Subcutaneous abdominal adipose tissue (tissue), 5 donors: ENCODE measurements around the gene SFMBT1.

Experiments used
- H3K27ac ChIP-seq: one replicate; pipeline ENCODE4 v1.7.0; 2013; ENCODE audit warnings: low read depth, mild to moderate bottlenecking, inconsistent platforms, low read length, moderate library complexity
- H3K27me3 ChIP-seq, 5 donors: one replicate each; pipeline ENCODE4 v1.7.0; 2013; ENCODE audit warnings: low read length in 5 of 5, inconsistent platforms in 1 of 5; ENCODE audit not compliant: control insufficient read depth in 5 of 5, insufficient read depth in 4 of 5
- H3K36me3 ChIP-seq, 5 donors: one replicate each; pipeline ENCODE4 v1.7.0; 2013; ENCODE audit warnings: low read length in 5 of 5; ENCODE audit not compliant: control insufficient read depth in 5 of 5, insufficient read depth in 5 of 5
- H3K4me1 ChIP-seq, 5 donors: one replicate each; pipeline ENCODE4 v1.7.0; 2013; ENCODE audit warnings: low read length in 5 of 5, mild to moderate bottlenecking in 3 of 5, moderate library complexity in 1 of 5; ENCODE audit not compliant: control insufficient read depth in 5 of 5, insufficient read depth in 5 of 5
- H3K4me3 ChIP-seq, 5 donors: one replicate each; pipeline ENCODE4 v1.7.0; 2013; ENCODE audit warnings: low read length in 5 of 5, low read depth in 1 of 5
- H3K9ac ChIP-seq, 5 donors: one replicate each; pipeline ENCODE4 v1.7.0; 2013; ENCODE audit warnings: low read length in 5 of 5, mild to moderate bottlenecking in 4 of 5, moderate library complexity in 3 of 5
- H3K9me3 ChIP-seq, 5 donors: one replicate each; pipeline ENCODE4 v1.7.0; 2013; ENCODE audit warnings: low read length in 5 of 5; ENCODE audit not compliant: control insufficient read depth in 5 of 5
- donor health status: healthy.
- donor health status: healthy.
- donor health status: healthy.
- donor health status: healthy.
- donor health status: healthy.

The SFMBT1 gene

GRCh38 chr3:52880474-52880873, 165.4 kb downstream of the SFMBT1 start:
- peaks cover 2 to 10% (median 2%) of the 10 kb centered on the region in 5 donors for H3K36me3 ChIP-seq
- H3K9ac ChIP-seq = no peak overlapping the region

GRCh38 chr3:52880047-52880446, 165.8 kb downstream of the SFMBT1 start:
- Histone ChIP-seq H3K9me3 (no peaks in the 10 kb centered on the region), H3K9ac (no peak overlapping the region), H3K36me3 (peaks cover 0 to 8% (median under 1%) of the 10 kb centered on the region in 5 donors), H3K4me1 (peaks cover 0 to 13% (median 12%) of the 10 kb centered on the region in 5 donors), H3K4me3 (no peak overlapping the region), H3K27me3 (no peaks in the 10 kb centered on the region), H3K27ac (no peak overlapping the region)

More at GRCh38 chr3:52880474-52880873, 165.4 kb downstream of the SFMBT1 start:
- H3K9me3 ChIP-seq = no peaks in the 10 kb centered on the region
- H3K27ac ChIP-seq = no peak overlapping the region
- no peaks in the 10 kb centered on the region for H3K27me3 ChIP-seq
- H3K4me3 ChIP-seq = no peak overlapping the region
- peaks cover 0 to 13% (median 12%) of the 10 kb centered on the region in 5 donors for H3K4me1 ChIP-seq

GRCh38 chr3:52879581-52879980, 166.3 kb downstream of the SFMBT1 start:
- Histone ChIP-seq H3K27me3 (no peaks in the 10 kb centered on the region), H3K36me3 (peaks cover 0 to 8% (median 0%) of the 10 kb centered on the region in 5 donors), H3K27ac (no peak overlapping the region), H3K9me3 (no peaks in the 10 kb centered on the region), H3K9ac (no peak overlapping the region), H3K4me3 (no peak overlapping the region), H3K4me1 (peaks cover 0 to 13% (median 12%) of the 10 kb centered on the region in 5 donors)

DNA sequence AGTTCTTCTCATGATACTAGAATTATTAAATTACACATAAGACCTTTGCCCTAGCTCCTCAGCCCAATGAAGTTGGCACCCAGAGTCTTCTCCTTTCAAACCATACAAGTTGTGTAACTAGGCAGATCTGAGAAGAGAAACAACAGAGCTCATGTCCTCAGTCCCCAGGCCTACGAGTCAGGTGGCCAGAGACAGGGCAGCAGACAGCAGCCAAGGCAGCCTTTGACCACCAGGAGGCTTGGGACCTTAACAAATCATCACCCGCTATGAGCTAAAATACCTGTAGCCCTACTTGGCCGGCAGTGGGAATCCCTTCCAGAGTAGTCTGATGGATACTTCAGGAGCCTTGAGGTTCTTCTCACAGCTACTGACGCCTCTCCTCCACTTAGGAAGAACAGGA, 166.8 kb downstream of the SFMBT1 start:
- peaks cover 0 to 8% (median 0%) of the 10 kb centered on the region in 5 donors for H3K36me3 ChIP-seq
- H3K4me1 ChIP-seq = peaks cover 0 to 13% (median 12%) of the 10 kb centered on the region in 5 donors
- no peaks in the 10 kb centered on the region for H3K9me3 ChIP-seq
- no peak overlapping the region for H3K27ac ChIP-seq
- H3K27me3 ChIP-seq = no peaks in the 10 kb centered on the region
- no peak overlapping the region for H3K9ac ChIP-seq
- no peak overlapping the region for H3K4me3 ChIP-seq

DNA sequence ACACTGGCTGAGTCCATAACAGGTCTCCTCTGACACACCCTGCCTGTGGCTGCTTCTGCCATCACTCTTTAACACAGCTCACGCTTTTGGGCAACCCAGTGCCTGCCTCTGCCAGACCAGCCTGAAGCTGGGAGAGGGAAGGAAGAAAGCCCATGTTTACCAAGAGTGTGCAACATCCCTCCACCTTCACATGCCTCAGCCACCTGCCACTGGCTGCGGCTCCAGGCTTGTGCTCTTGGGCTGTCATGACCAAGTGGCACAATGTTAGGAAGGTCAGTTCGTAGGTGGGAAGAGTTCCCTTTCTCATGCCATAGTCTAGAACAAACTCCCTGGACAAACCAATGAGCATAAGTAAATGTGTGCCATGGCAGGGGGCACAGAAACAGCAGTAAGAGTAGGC, 168.8 kb downstream of the SFMBT1 start:
- no peaks in the 10 kb centered on the region for H3K9me3 ChIP-seq
- H3K4me3 ChIP-seq = no peak overlapping the region
- no peak overlapping the region for H3K27ac ChIP-seq
- no peak overlapping the region for H3K9ac ChIP-seq
- peaks cover 0 to 17% (median 12%) of the 10 kb centered on the region in 5 donors for H3K4me1 ChIP-seq
- H3K36me3 ChIP-seq = peaks cover 0 to 8% (median 0%) of the 10 kb centered on the region in 5 donors
- H3K27me3 ChIP-seq = no peaks in the 10 kb centered on the region

GRCh38 chr3:52874864-52875587, 170.8 kb downstream of the SFMBT1 start:
- Histone ChIP-seq H3K27me3 (no peaks in the 10 kb centered on the region), H3K4me3 (no peak overlapping the region), H3K4me1 (peaks cover 0 to 17% (median 12%) of the 10 kb centered on the region in 5 donors), H3K36me3 (peaks cover 0 to 8% (median 0%) of the 10 kb centered on the region in 5 donors), H3K9me3 (no peaks in the 10 kb centered on the region), H3K9ac (no peak overlapping the region), H3K27ac (no peak overlapping the region)

GRCh38 chr3:52874160-52874701, 171.6 kb downstream of the SFMBT1 start:
- no peaks in the 10 kb centered on the region for H3K9me3 ChIP-seq
- H3K36me3 ChIP-seq = peaks cover 0 to 3% (median 0%) of the 10 kb centered on the region in 5 donors
- H3K9ac ChIP-seq = no peak overlapping the region
- no peak overlapping the region for H3K4me3 ChIP-seq
- no peaks in the 10 kb centered on the region for H3K27me3 ChIP-seq
- H3K27ac ChIP-seq = no peak overlapping the region
- H3K4me1 ChIP-seq = peaks cover 0 to 12% (median 8%) of the 10 kb centered on the region in 5 donors

DNA sequence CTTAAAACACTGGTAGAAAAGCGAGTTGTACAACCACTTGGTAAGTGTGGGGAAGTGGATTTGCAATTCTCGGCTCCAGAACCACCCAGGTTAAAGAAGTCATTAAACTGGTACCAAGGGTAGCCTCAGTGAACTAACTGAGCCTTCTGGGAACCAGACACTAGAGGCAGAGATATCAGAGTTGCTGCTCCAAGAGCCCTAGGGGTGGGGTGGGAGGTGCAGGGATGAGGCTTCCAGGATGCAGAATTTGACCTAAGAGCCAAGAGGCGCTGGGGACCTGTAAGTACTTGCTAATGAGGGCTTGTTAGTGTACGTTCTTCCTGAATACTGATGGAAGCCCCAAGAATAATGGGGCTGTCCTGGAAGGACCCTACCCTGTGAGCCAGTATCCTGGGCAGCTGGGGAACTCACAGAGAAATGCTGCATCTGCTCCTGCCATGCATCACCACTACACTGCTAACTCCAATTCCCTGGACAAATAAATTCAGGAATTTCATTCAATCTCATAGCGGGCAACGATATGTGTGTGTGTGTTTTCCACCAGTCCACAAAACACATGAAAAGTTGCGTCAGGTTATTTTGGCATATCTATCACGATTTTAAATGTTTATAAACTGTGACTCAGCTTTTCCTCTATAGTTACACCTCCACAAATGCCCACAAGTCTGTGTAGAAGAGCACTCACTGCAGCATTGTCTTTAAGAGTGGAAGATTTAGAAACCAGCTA, 172.3 kb downstream of the SFMBT1 start:
- Histone ChIP-seq H3K27ac (no peak overlapping the region), H3K9me3 (no peaks in the 10 kb centered on the region), H3K36me3 (peaks cover 0 to 2% (median 0%) of the 10 kb centered on the region in 5 donors), H3K9ac (no peak overlapping the region), H3K4me3 (no peak overlapping the region), H3K4me1 (peaks cover 0 to 6% (median 2%) of the 10 kb centered on the region in 5 donors), H3K27me3 (no peaks in the 10 kb centered on the region)

DNA sequence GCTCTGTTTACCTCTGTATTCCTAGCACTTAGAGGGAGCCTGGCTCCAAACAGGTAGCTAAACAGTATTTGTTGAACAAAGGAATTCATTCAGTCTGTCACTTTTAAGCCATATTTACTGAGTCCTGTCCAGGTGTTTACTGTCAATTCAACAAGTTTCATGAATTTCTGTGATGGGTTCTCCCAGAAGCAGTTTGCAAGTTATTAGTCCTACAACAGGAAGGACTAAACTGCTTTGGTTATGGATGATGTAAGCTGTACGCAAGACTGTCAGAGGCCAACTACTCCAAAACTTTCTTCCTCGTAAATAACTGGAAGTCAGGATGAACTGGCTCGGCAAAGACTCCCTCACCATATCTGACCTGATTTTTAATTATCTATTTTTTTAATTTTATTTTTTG, 173.6 kb downstream of the SFMBT1 start:
- Histone ChIP-seq H3K4me1 (peaks cover 0 to 4% (median 0%) of the 10 kb centered on the region in 5 donors), H3K9me3 (no peaks in the 10 kb centered on the region)

DNA sequence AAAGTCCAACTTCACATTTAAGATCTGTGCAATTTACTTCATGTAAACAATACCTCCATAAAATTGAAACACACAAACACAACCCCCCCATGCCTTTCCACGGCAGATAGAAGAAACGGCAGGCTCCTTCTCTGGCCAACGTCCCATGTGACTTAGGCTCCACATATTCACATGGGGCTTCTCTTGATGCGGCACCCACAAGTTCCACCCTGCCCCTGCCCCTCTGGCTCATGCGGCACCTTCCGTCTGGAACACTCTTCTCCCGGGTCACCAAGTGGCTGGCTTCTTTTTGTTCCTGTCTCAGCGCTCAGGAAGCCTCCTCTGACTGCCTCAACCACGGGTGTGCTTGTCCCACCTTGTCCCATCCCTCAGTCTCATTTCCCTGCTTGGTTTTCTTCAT, 174.1 kb downstream of the SFMBT1 start:
- Histone ChIP-seq H3K9me3 (no peaks in the 10 kb centered on the region), H3K9ac (no peak overlapping the region), H3K36me3 (peaks cover 0 to 4% (median 2%) of the 10 kb centered on the region in 5 donors), H3K27ac (no peak overlapping the region), H3K27me3 (no peaks in the 10 kb centered on the region), H3K4me3 (no peak overlapping the region), H3K4me1 (peaks cover 0 to 4% (median 0%) of the 10 kb centered on the region in 5 donors)

More for the DNA sequence above, 173.6 kb downstream of the SFMBT1 start:
- Histone ChIP-seq H3K27ac (no peak overlapping the region), H3K4me3 (no peak overlapping the region), H3K36me3 (peaks cover 0 to 2% (median 0%) of the 10 kb centered on the region in 5 donors), H3K9ac (no peak overlapping the region), H3K27me3 (no peaks in the 10 kb centered on the region)
